PC-3 (cell line): ENCODE results near the gene THRA. TPM values are rescaled to one million over a fixed set of nuclear protein-coding genes. Genes with fewer than 3 reads are reported as not detected.

ENCODE experiments used
- ATAC-seq: fragments of 200-7000 bp; cut with Tn5 transposase; 2 replicates; pipeline ENCODE4 v1.9.1; 2020; ENCODE audit warnings: mild to moderate bottlenecking, moderate library complexity
- BruUV-seq: library from RNA; stranded (reverse); fragments of 400-500 nt; replicated peaks from 2 replicates; lab custom pipeline; 2021; lab: Mats Ljungman, UMichigan
- CTCF ChIA-PET: fragments of 300-600 bp; sonication (Branson Sonifier 250); formaldehyde crosslinking; loops from one replicate; lab custom pipeline; 2022; ENCODE audit warnings: antibody characterized with exemption; lab: Charles Lee
- POLR2A ChIA-PET: fragments of 300-600 bp; sonication (Branson Sonifier 250); formaldehyde crosslinking; loops from one replicate; lab custom pipeline; 2022; ENCODE audit warnings: antibody characterized with exemption; ENCODE audit not compliant: unreplicated experiment; lab: Charles Lee
- DNase-seq: peaks from one replicate; pipeline ENCODE4 v3.0.0-alpha.2; 2015
- H2AFZ ChIP-seq: fragments of 300-600 bp; sonication (generic); 2 replicates; pipeline ENCODE4 v1.6.0; 2016; ENCODE audit warnings: antibody characterized with exemption, low read length
- H3F3A ChIP-seq: fragments of 300-600 bp; sonication (generic); one replicate; pipeline ENCODE4 v1.6.0; 2017; ENCODE audit warnings: antibody characterized with exemption, low read length, control low read depth, mild to moderate bottlenecking; ENCODE audit not compliant: unreplicated experiment
- H3K27ac ChIP-seq: fragments of 300-600 bp; sonication (generic); 2 replicates; pipeline ENCODE4 v1.5.1; 2016; ENCODE audit warnings: mild to moderate bottlenecking, low read length
- H3K27me3 ChIP-seq: fragments of 300-600 bp; sonication (generic); 2 replicates; pipeline ENCODE4 v1.6.1; 2016; ENCODE audit warnings: low read length, mixed read lengths
- H3K36me3 ChIP-seq: fragments of 300-600 bp; sonication (generic); 2 replicates; pipeline ENCODE4 v1.6.1; 2016; ENCODE audit warnings: low read depth, mixed run types, low read length, mixed read lengths
- H3K4me1 ChIP-seq: fragments of 300-600 bp; sonication (generic); 2 replicates; pipeline ENCODE4 v1.5.1; 2016; ENCODE audit warnings: low read length; ENCODE audit not compliant: insufficient read depth
- H3K4me2 ChIP-seq: fragments of 300-600 bp; sonication (generic); 2 replicates; pipeline ENCODE4 v1.6.0; 2016; ENCODE audit warnings: low read length
- H3K4me3 ChIP-seq: fragments of 300-600 bp; sonication (generic); 2 replicates; pipeline ENCODE4 v1.5.1; 2016; ENCODE audit warnings: mild to moderate bottlenecking, low read length, mixed read lengths
- H3K79me2 ChIP-seq: fragments of 300-600 bp; sonication (generic); 2 replicates; pipeline ENCODE4 v1.6.1; 2017; ENCODE audit warnings: low read length, mixed read lengths
- H3K9ac ChIP-seq: fragments of 300-600 bp; sonication (generic); 2 replicates; pipeline ENCODE4 v1.6.0; 2016; ENCODE audit warnings: mild to moderate bottlenecking, low read length
- H3K9me2 ChIP-seq: fragments of 300-600 bp; sonication (generic); replicated peaks from 2 replicates; pipeline ENCODE4 v1.6.1; 2016; ENCODE audit warnings: mixed run types, low read length, mixed read lengths
- H3K9me3 ChIP-seq: fragments of 300-600 bp; sonication (generic); 2 replicates; pipeline ENCODE4 v1.6.1; 2016; ENCODE audit warnings: low read length, mixed read lengths
- H4K20me1 ChIP-seq: fragments of 300-600 bp; sonication (generic); 2 replicates; pipeline ENCODE4 v1.6.1; 2016; ENCODE audit warnings: low read length, mixed read lengths
- EZH2 ChIP-seq: fragments of 300-600 bp; sonication (generic); IDR thresholded peaks from one replicate; pipeline ENCODE4 v1.6.1; 2017; ENCODE audit warnings: antibody characterized with exemption, mild to moderate bottlenecking, low read length; ENCODE audit not compliant: unreplicated experiment
- EZH2phosphoT487 ChIP-seq: fragments of 300-600 bp; sonication (generic); IDR thresholded peaks from 2 replicates; pipeline ENCODE4 v1.6.1; 2018; ENCODE audit warnings: mild to moderate bottlenecking, antibody characterized with exemption, low read length, borderline replicate concordance
- intact Hi-C: fragments of 100-400 bp; cut with micrococcal nuclease; formaldehyde crosslinking; loops from 2 replicates; pipeline ENCODE4 v1.9.0; 2023
- total RNA-seq: library from RNA; depleted of rRNA; stranded (reverse); fragments of >200 nt; gene quantifications from 2 replicates; pipeline ENCODE4 v1.2.3, GENCODE V29; 2014
- TF ChIP-seq, protein P1 (sequence below): fragments of 300-600 bp; sonication (generic); conservative IDR thresholded peaks from 2 replicates; pipeline ENCODE4 v1.5.1; 2017; ENCODE audit warnings: antibody characterized with exemption, low read depth, mild to moderate bottlenecking, low read length

Gene THRA
- total RNA-seq, 1 experiment from 2014 or later, result 6.6 TPM

DNA sequence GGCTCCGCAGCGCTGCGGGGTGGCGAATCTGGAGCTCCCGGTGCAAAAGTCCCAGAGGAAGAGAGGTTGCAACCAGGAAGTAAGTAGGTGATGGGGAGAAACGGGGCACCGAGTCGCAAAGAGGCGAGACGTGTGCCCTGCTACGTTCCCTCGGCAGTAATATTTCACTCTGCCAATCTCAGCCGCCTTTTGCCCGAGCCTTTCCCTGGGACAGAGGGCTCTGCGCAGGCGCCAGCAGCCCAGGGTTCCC, 37.6 kb downstream of the THRA start, which contains the start of gene NR1D1:
Gene NR1D1 (minus strand): TSS at position 171 of the 250 bp plus-strand sequence. CDS start 495 bp downstream, outside the sequence.
- peak within 1 kb of the TSS; percentile 80 for H3K4me3 ChIP-seq
- DNase-seq (no peak), ATAC-seq (no peak)
- H3K27ac ChIP-seq, result peak within 1 kb of the TSS; percentile 99
- peak within 1 kb of the TSS; percentile 32 for H2AFZ ChIP-seq
- no peaks in the 10 kb centered on the region for H3F3A ChIP-seq
- intact Hi-C loops, result loop anchor here (1.0 kb wide), 1 partner anchor 13 kb away; no protein-coding TSS in a partner anchor
- peak within 1 kb of the TSS; percentile 89 for H3K4me2 ChIP-seq
- BruUV-seq, result no TSS peak
- POLR2A ChIA-PET, result interaction anchor here (0.6 to 1.1 kb wide), 6 partner anchors 12 to 1667 kb away, joined by 3 to 10 read pairs (median 4); partner anchors contain the start of gene MED24
- no peak for TF ChIP-seq EZH2phosphoT487
- TF ChIP-seq, protein P1, sequence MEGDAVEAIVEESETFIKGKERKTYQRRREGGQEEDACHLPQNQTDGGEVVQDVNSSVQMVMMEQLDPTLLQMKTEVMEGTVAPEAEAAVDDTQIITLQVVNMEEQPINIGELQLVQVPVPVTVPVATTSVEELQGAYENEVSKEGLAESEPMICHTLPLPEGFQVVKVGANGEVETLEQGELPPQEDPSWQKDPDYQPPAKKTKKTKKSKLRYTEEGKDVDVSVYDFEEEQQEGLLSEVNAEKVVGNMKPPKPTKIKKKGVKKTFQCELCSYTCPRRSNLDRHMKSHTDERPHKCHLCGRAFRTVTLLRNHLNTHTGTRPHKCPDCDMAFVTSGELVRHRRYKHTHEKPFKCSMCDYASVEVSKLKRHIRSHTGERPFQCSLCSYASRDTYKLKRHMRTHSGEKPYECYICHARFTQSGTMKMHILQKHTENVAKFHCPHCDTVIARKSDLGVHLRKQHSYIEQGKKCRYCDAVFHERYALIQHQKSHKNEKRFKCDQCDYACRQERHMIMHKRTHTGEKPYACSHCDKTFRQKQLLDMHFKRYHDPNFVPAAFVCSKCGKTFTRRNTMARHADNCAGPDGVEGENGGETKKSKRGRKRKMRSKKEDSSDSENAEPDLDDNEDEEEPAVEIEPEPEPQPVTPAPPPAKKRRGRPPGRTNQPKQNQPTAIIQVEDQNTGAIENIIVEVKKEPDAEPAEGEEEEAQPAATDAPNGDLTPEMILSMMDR, result no peak
- no peak for TF ChIP-seq EZH2
- H3K9me3 ChIP-seq, result no peaks in the 10 kb centered on the region
- no peaks in the 10 kb centered on the region for H3K9me2 ChIP-seq
- peak within 1 kb of the TSS; percentile 91 for H3K9ac ChIP-seq
- peaks cover 46% of the 10 kb centered on the region for H3K4me1 ChIP-seq
- no peaks in the 10 kb centered on the region; the same call in 1 of the 2 replicates for H3K36me3 ChIP-seq
- no peaks in the 10 kb centered on the region for H3K27me3 ChIP-seq
- peaks cover 23% of the 10 kb centered on the region for H3K79me2 ChIP-seq
- H4K20me1 ChIP-seq, result peaks cover 6% of the 10 kb centered on the region
- CTCF ChIA-PET, result interaction anchor here (0.6 to 0.9 kb wide), 2 partner anchors 11 to 218 kb away, joined by 4 to 7 read pairs; no protein-coding TSS in a partner anchor

- H3K36me3 ChIP-seq, result no peaks in the 10 kb centered on the region; the same call in 1 of the 2 replicates
- no peaks in the 10 kb centered on the region for H3K9me3 ChIP-seq
- H3K27me3 ChIP-seq, result no peaks in the 10 kb centered on the region
- no peaks in the 10 kb centered on the region for H3K9me2 ChIP-seq
- peaks cover 23% of the 10 kb centered on the region for H3K79me2 ChIP-seq
- peaks cover 6% of the 10 kb centered on the region for H4K20me1 ChIP-seq
- CTCF ChIA-PET, result interaction anchor here (0.6 to 0.9 kb wide), 2 partner anchors 11 to 218 kb away, joined by 4 to 7 read pairs; no protein-coding TSS in a partner anchor
- DNase-seq (peak; percentile 96), ATAC-seq (peak; percentile 55)
- TF ChIP-seq EZH2phosphoT487 (no peak), EZH2 (no peak)
- TF ChIP-seq, protein P1, result no peak
- BruUV-seq, result no TSS peak
- H3K4me1 ChIP-seq, result peaks cover 46% of the 10 kb centered on the region
- POLR2A ChIA-PET, result interaction anchor here (0.6 to 1.1 kb wide), 6 partner anchors 11 to 1667 kb away, joined by 3 to 10 read pairs (median 4); partner anchors contain the start of gene MED24
- peak overlapping the region; percentile 80 for H3K4me3 ChIP-seq
- peak overlapping the region; percentile 89 for H3K4me2 ChIP-seq
- H3K27ac ChIP-seq, result peak overlapping the region; percentile 99
- intact Hi-C loops, result loop anchor here (1.0 kb wide), 1 partner anchor 12 kb away; no protein-coding TSS in a partner anchor
- no peaks in the 10 kb centered on the region for H3F3A ChIP-seq
- H2AFZ ChIP-seq, result peak overlapping the region; percentile 32; the same call in 1 of the 2 replicates
- H3K9ac ChIP-seq, result peak overlapping the region; percentile 91
Measured at GRCh38 chr17:40100669-40101366, 38.1 kb downstream of the THRA start.
